B cell (primary cell): Measurements from ENCODE around the gene SIL1. TPM values are rescaled to one million over a fixed set of nuclear protein-coding genes. Genes with fewer than 3 reads are reported as not detected.

Experiments
- ATAC-seq: fragments of 200-7000 bp; cut with Tn5 transposase; one replicate; pipeline ENCODE4 v1.10.0; 2021; ENCODE audit warnings: low read depth, mild to moderate bottlenecking, moderate number of reproducible peaks, moderate library complexity
- CTCF ChIA-PET: fragments of 350-600 bp; sonication (Branson Sonifier 250); formaldehyde crosslinking; loops from one replicate; lab custom pipeline; 2021; ENCODE audit warnings: antibody characterized with exemption, inconsistent platforms; lab: Charles Lee
- POLR2A ChIA-PET: fragments of 350-600 bp; sonication (Branson Sonifier 250); formaldehyde crosslinking; loops from one replicate; lab custom pipeline; 2021; ENCODE audit warnings: antibody characterized with exemption; lab: Charles Lee
- DNase-seq: peaks from one replicate; pipeline ENCODE4 v3.0.0; 2013
- H2AFZ ChIP-seq: 2 replicates; pipeline ENCODE4 v1.6.1; 2012; ENCODE audit warnings: mild to moderate bottlenecking, low read depth, low read length; ENCODE audit not compliant: insufficient read depth, poor library complexity, severe bottlenecking
- H3K27ac ChIP-seq, 2 donors: 1 replicate in 1 of 2; 2 replicates in 1 of 2; pipeline ENCODE4 v1.5.1; 2012 to 2013; ENCODE audit warnings: low read length in 2 of 2, mild to moderate bottlenecking in 2 of 2, moderate library complexity in 1 of 2
- H3K27me3 ChIP-seq, 4 experiments: fragments of 200-600 bp in 1 of 4; sonication (generic) in 1 of 4; replicated peaks in 1 of 4; 1 replicate in 2 of 4; 2 replicates in 2 of 4; pipeline versions ENCODE4 v1.6.1 to v1.7.0; 2013 to 2016; ENCODE audit warnings: low read length in 3 of 4, mild to moderate bottlenecking in 2 of 4, mixed read lengths in 1 of 4, moderate library complexity in 1 of 4; ENCODE audit not compliant: insufficient read depth in 4 of 4, control insufficient read depth in 3 of 4; ENCODE audit errors: control extremely low read depth in 1 of 4
- H3K36me3 ChIP-seq, 2 experiments: replicated peaks in 1 of 2; 1 replicate in 1 of 2; 2 replicates in 1 of 2; pipeline versions ENCODE4 v1.6.1 to v1.7.1; 2013; ENCODE audit warnings: low read length in 1 of 2; ENCODE audit not compliant: insufficient read depth in 2 of 2, control insufficient read depth in 1 of 2; ENCODE audit errors: control extremely low read depth in 1 of 2, extremely low read depth in 1 of 2
- H3K4me1 ChIP-seq, 2 donors: fragments of 200-600 bp in 1 of 2; sonication (generic) in 1 of 2; 1 replicate in 1 of 2; 2 replicates in 1 of 2; pipeline versions ENCODE4 v1.5.1 to v1.6.1; 2013 to 2017; ENCODE audit warnings: low read length in 2 of 2; ENCODE audit not compliant: control insufficient read depth in 2 of 2, insufficient read depth in 2 of 2
- H3K4me2 ChIP-seq: replicated peaks from 2 replicates; pipeline ENCODE3; 2012; ENCODE audit warnings: mild to moderate bottlenecking, low read depth, low read length; ENCODE audit not compliant: poor library complexity, severe bottlenecking
- H3K4me3 ChIP-seq, 5 experiments: fragments of 200-600 bp in 1 of 5; sonication (generic) in 1 of 5; 1 replicate in 3 of 5; 2 replicates in 2 of 5; pipeline versions ENCODE4 v1.5.1 to v1.7.0; 2011 to 2016; ENCODE audit warnings: low read length in 4 of 5, mild to moderate bottlenecking in 4 of 5, low read depth in 2 of 5, control low read depth in 1 of 5, moderate library complexity in 1 of 5; ENCODE audit not compliant: insufficient read depth in 1 of 5; ENCODE audit errors: control extremely low read depth in 1 of 5, extremely low read depth in 1 of 5
- H3K79me2 ChIP-seq: fragments of 200-600 bp; sonication (generic); one replicate; pipeline ENCODE4 v1.6.0; 2016; ENCODE audit warnings: low read length; ENCODE audit not compliant: control insufficient read depth, insufficient read depth
- H3K9ac ChIP-seq: fragments of 200-600 bp; sonication (generic); 2 replicates; pipeline ENCODE4 v1.6.1; 2017; ENCODE audit warnings: mild to moderate bottlenecking, low read length, moderate library complexity
- H3K9me3 ChIP-seq, 3 donors: one replicate each; pipeline versions ENCODE4 v1.6.1 to v1.7.1; 2013; ENCODE audit warnings: low read length in 2 of 3; ENCODE audit not compliant: control insufficient read depth in 2 of 3, insufficient read depth in 1 of 3; ENCODE audit errors: control extremely low read depth in 1 of 3
- H4K20me1 ChIP-seq: 2 replicates; pipeline ENCODE4 v1.6.0; 2012; ENCODE audit warnings: mild to moderate bottlenecking, low read length; ENCODE audit not compliant: insufficient read depth, control insufficient read depth, poor library complexity, severe bottlenecking
- H3K27ac Mint-ChIP-seq: one replicate; pipeline ENCODE4 v1.8.0; 2021; ENCODE audit warnings: mixed read lengths
- H3K27me3 Mint-ChIP-seq: one replicate; pipeline ENCODE4 v1.8.0; 2021; ENCODE audit warnings: mixed read lengths
- H3K4me1 Mint-ChIP-seq: one replicate; pipeline ENCODE4 v1.8.0; 2021; ENCODE audit warnings: mixed read lengths
- H3K4me3 Mint-ChIP-seq: one replicate; pipeline ENCODE4 v1.8.0; 2021; ENCODE audit warnings: mixed read lengths
- H3K9me3 Mint-ChIP-seq: one replicate; pipeline ENCODE4 v1.8.0; 2022; ENCODE audit warnings: mixed read lengths; ENCODE audit not compliant: insufficient read depth
- CTCF ChIP-seq: fragments of 200-600 bp; IDR thresholded peaks from one replicate; pipeline ENCODE4 v1.8.0; 2022; ENCODE audit warnings: antibody characterized with exemption, mild to moderate bottlenecking
- EZH2 ChIP-seq: IDR thresholded peaks from 2 replicates; pipeline ENCODE4 v1.6.1; 2012; ENCODE audit warnings: borderline replicate concordance, low read depth, mild to moderate bottlenecking, moderate library complexity, low read length; ENCODE audit not compliant: insufficient read depth, poor library complexity, severe bottlenecking
- WGBS: methylation state at CpG from one replicate; pipeline ENCODE4 v1.1.5; 2013; ENCODE audit warnings: missing lambda C conversion rate; ENCODE audit not compliant: insufficient coverage; 5-methylcytosine and 5-hydroxymethylcytosine counted together
- intact Hi-C: fragments of 100-400 bp; cut with micrococcal nuclease; formaldehyde crosslinking; loops from one replicate; pipeline ENCODE4 v1.10.0; 2022
- polyA plus RNA-seq: library from polyadenylated mRNA; depleted of rRNA; stranded (reverse); fragments of >200 nt; gene quantifications from 2 replicates; pipeline ENCODE4 v1.2.3, GENCODE V29; 2012
- total RNA-seq, 2 donors: library from RNA; stranded (reverse); fragments of 120-200 nt in 1 of 2; gene quantifications; 1 replicate in 1 of 2; 2 replicates in 1 of 2; pipeline versions ENCODE4 v1.2.3 to v1.2.4, GENCODE V29; 2013 to 2022

The SIL1 gene
- total and polyA plus RNA-seq, 2 donors (not counting 1 experiment from before 2014, with no cell fraction given), result 16.9 to 19.8 TPM

DNA sequence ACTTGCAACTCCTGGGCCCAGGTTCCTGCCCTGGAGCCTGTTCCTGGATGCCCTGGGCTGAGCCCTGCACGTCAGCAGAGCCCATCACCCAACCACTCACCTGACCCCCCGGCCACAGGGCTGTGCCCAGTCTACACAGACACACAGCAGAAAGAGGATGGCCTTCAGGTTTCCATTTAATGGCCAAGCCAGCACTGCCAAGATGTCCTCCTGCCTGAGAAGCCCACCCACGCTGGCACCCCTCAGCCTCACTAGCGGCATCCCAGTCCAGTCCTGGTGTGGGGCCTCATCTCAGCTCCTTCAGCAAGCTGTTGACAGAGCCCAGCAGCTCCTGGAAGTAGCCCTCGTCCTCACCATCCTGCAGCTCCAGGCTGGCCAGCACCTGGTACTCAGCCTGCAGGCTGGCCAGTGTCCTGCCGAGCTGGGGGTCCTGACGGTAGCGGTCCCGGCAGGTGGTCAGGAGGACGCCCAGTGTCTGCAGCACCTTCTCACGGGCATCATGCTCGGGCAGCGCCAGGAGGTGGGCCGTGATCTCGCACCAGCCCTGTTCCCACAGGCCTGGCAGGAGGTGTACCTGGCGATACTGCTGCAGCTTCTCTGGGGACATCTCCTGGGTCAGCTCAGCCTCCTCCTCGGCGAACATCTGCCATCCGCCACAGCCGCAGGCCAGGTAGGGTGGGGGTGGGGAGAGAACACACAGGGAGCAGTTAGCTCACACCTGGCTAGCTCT, 251.2 kb downstream of the SIL1 start:
- peaks cover 0 to 15% of the 10 kb centered on the region in 2 experiments for H3K36me3 ChIP-seq
- no peak overlapping the region for H3K27ac ChIP-seq
- no peaks in the 10 kb centered on the region for H3K79me2 ChIP-seq
- Mint-ChIP-seq H3K9me3 (no peaks in the 10 kb centered on the region), H3K4me3 (no peak overlapping the region), H3K27me3 (no peaks in the 10 kb centered on the region), H3K27ac (no peak overlapping the region), H3K4me1 (peaks cover under 1% of the 10 kb centered on the region)
- intact Hi-C loops, result no loop called here
- ChIA-PET CTCF (interaction anchor here (1.1 kb wide), 1 partner anchor 121 kb away, joined by 3 read pairs; no protein-coding TSS in a partner anchor), POLR2A (no interaction called here)
- TF ChIP-seq EZH2 (no peak), CTCF (no peak)
- H3K27me3 ChIP-seq, result no peaks in the 10 kb centered on the region
- H3K9ac ChIP-seq, result no peak overlapping the region
- H3K4me2 ChIP-seq, result no peak overlapping the region
- no peak overlapping the region for H3K4me3 ChIP-seq
- 95% methylated on average over 16 of the region's 20 CpGs for WGBS
- no peaks in the 10 kb centered on the region for H3K9me3 ChIP-seq
- no peaks in the 10 kb centered on the region for H3K4me1 ChIP-seq
- H2AFZ ChIP-seq, result no peak overlapping the region
- no peaks in the 10 kb centered on the region for H4K20me1 ChIP-seq
- DNase-seq (no peak), ATAC-seq (no peak)

DNA sequence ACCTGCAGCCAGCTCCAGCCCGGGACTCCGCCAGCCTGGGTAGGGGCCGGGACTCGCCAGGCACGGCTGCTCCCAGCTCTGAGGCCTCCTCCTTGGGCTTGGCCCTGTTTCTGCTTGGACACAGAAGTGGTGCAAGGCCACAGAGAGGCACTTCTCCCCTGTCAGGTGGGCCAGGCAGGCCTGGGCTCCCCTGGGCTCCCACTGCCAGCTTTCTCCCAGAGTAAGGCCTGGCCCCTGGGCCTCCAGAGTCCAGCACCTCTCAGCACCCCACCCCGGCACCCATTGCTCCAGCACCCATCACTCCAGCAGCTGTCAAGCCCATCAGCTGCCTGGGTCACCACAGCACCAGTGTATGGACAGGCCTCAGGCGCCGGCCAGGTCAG, 251.9 kb downstream of the SIL1 start:
- Mint-ChIP-seq H3K27me3 (no peaks in the 10 kb centered on the region), H3K9me3 (no peaks in the 10 kb centered on the region), H3K27ac (no peak overlapping the region), H3K4me1 (no peaks in the 10 kb centered on the region), H3K4me3 (no peak overlapping the region)
- H3K36me3 ChIP-seq, result peaks cover 0 to 15% of the 10 kb centered on the region in 2 experiments
- ATAC-seq (no peak), DNase-seq (no peak)
- H3K4me3 ChIP-seq, result no peak overlapping the region
- intact Hi-C loops, result no loop called here
- no peaks in the 10 kb centered on the region for H3K4me1 ChIP-seq
- H4K20me1 ChIP-seq, result no peaks in the 10 kb centered on the region
- no peak overlapping the region for H3K4me2 ChIP-seq
- WGBS, result 98% methylated on average over 7 of the region's 8 CpGs
- no peak overlapping the region for H2AFZ ChIP-seq
- POLR2A ChIA-PET, result no interaction called here
- no peak overlapping the region for H3K27ac ChIP-seq
- TF ChIP-seq CTCF, result no peak
- H3K9ac ChIP-seq, result no peak overlapping the region
- H3K9me3 ChIP-seq, result no peaks in the 10 kb centered on the region
- CTCF ChIA-PET, result interaction anchor here (1.1 kb wide), 1 partner anchor 120 kb away, joined by 3 read pairs; no protein-coding TSS in a partner anchor
- H3K27me3 ChIP-seq, result no peaks in the 10 kb centered on the region
- no peaks in the 10 kb centered on the region for H3K79me2 ChIP-seq
